Measurements from ENCODE around the gene SP6. TPM values are rescaled to one million over a fixed set of nuclear protein-coding genes. Genes with fewer than 3 reads are reported as not detected.

SP6 gene
- total and polyA plus RNA-seq, 2 of the 4 experiments (the other 2 are of a cell fraction): under 0.01 to 0.31 TPM

DNA sequence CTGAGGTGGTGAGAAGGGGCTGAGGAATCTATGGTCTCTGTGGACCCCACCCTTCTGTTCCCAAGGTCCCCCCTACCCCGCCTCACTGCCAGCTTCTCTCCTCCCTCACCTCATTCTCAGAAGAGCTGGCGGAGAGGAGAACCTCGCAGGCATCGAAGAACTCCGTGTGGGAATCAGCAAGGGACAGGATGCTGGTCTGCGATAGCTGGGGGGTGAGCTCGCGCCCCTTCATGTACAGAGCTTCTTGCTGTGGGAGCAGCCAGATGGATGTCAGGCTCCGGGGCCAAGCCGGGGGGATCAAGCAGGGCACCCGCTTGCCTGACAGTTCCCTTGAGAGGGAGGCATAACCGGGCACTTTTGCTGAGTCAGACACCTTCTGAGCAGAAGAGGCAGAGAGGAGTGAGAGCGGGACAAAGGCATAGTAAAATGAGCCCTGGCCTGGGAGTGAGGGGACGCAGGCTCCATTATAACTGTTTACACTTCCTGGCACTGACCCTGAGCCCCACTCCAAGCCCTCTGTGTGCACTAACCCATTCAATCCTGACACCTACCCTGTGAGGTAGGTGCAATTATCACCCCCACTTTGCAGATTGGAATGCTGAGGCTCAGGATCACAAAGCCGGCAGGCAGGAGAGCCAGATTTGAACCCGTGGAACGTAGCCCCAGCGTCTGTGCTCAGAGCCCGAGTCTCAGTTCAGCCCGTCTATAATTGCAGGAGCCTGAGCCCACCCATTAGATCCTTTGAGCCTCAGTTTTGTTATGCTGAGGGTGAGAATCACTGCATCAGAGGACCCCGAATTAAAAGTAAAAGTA is 35.7 kb downstream of the SP6 start:
- Histone ChIP-seq H3K9ac (ENCODE audit: low read depth, low read length) (no peak overlapping the region), H3K27ac (ENCODE audit: insufficient read depth, low read length) (no peak overlapping the region), H3K4ac (ENCODE audit: low read depth, low read length) (no peak overlapping the region), H4K5ac (ENCODE audit: low read depth, low read length) (no peak overlapping the region), H2AK9ac (replicated peaks; ENCODE audit: low read depth, low read length, poor library complexity) (no peak overlapping the region), H3K18ac (ENCODE audit: low read depth, low read length) (no peak overlapping the region), H2AK5ac (ENCODE audit: low read depth, low read length) (no peak overlapping the region), H3K14ac (replicated peaks; ENCODE audit: low read depth, low read length) (no peak overlapping the region), H3K23ac (ENCODE audit: low read depth, low read length) (no peak overlapping the region), H2BK20ac (ENCODE audit: low read depth, low read length) (no peak overlapping the region), H3K36me3 (ENCODE audit: control insufficient read depth, insufficient read depth, low read length) (peaks cover 61% of the 10 kb centered on the region), H3K4me2 (ENCODE audit: low read depth, low read length) (no peak overlapping the region), H3K9me1 (ENCODE audit: insufficient read depth, low read length) (0 out of 2 replicates have a peak, but pooled peaks cover 2% of the 10 kb centered on the region), H2AFZ (replicated peaks; ENCODE audit: low read length, poor library complexity) (no peak overlapping the region), H3K27me3 (ENCODE audit: control insufficient read depth, insufficient read depth, low read length) (no peaks in the 10 kb centered on the region), H4K8ac (ENCODE audit: low read depth in 2 of 2, low read length in 2 of 2) (no peak overlapping the region), H4K91ac (ENCODE audit: insufficient read depth, low read depth, low read length) (no peak overlapping the region), H3K9me3 (ENCODE audit: control insufficient read depth, insufficient read depth, low read length) (no peaks in the 10 kb centered on the region), H3K79me1 (ENCODE audit: low read depth in 1 of 2, low read length in 2 of 2) (no peaks in the 10 kb centered on the region), H3K56ac (ENCODE audit: extremely low read depth, insufficient read depth, low read length) (no peak overlapping the region), H2BK120ac (ENCODE audit: low read depth, low read length) (no peak overlapping the region), H2BK5ac (ENCODE audit: low read depth, low read length, poor library complexity, severe bottlenecking) (no peak overlapping the region), H3K4me1 (ENCODE audit: control insufficient read depth, insufficient read depth, low read length) (peaks cover 2% of the 10 kb centered on the region; the same call in 1 of the 2 replicates), H3K4me3 (ENCODE audit: insufficient read depth, low read depth, low read length) (no peak overlapping the region), H4K20me1 (ENCODE audit: insufficient read depth, low read length) (peaks cover 23% of the 10 kb centered on the region), H2BK15ac (ENCODE audit: low read depth, low read length) (no peak overlapping the region)
- dilution Hi-C loops (cut with HindIII; ENCODE audit: low sequenced_read_pairs, unreplicated experiment): no loop called here
- ATAC-seq (ENCODE audit: low read depth) (no peak), DNase-seq (no peak)
- ChIA-PET POLR2A (ENCODE audit: unreplicated experiment) (no interaction called here), CTCF (no interaction called here)
- BruUV-seq (replicated peaks): no TSS peak
- in situ Hi-C loops (cut with MboI; ENCODE audit: low sequenced_read_pairs): no loop called here
- intact Hi-C loops (cut with micrococcal nuclease): no loop called here
- TF ChIP-seq POLR2A (IDR thresholded peaks at IDR 0.05; ENCODE audit: low read depth, low read length): no peak
- TF ChIP-seq MAFK (IDR thresholded peaks at IDR 0.05; ENCODE audit: low read depth, low read length): peak; percentile 53
- 93% methylated on average over 7 of the region's 21 CpGs; no CpG with 5 or more reads in 1 of the 2 experiments for whole genome bisulfite sequencing, 2 experiments (ENCODE audit: extremely low coverage in 2 of 2, insufficient read length in 1 of 2)
